Suprapubic skin (tissue), 4 donors: Measurements from ENCODE around the gene KRR1. TPM values are rescaled to one million over a fixed set of nuclear protein-coding genes. Genes with fewer than 3 reads are reported as not detected.

Experiments used
- DNase-seq, 2 donors: peaks; one replicate each; pipeline ENCODE4 v3.0.0-alpha.2; 2019; ENCODE audit warnings: low spot score in 2 of 2
- H3K27ac ChIP-seq: fragments of 200-600 bp; sonication (generic); one replicate; pipeline ENCODE4 v1.5.1; 2019
- H3K27me3 ChIP-seq: fragments of 200-600 bp; sonication (generic); one replicate; pipeline ENCODE4 v1.5.1; 2019
- H3K36me3 ChIP-seq: fragments of 200-600 bp; sonication (generic); one replicate; pipeline ENCODE4 v1.5.1; 2019
- H3K4me1 ChIP-seq: fragments of 200-600 bp; sonication (generic); one replicate; pipeline ENCODE4 v1.5.1; 2019
- H3K4me3 ChIP-seq: fragments of 200-600 bp; sonication (generic); one replicate; pipeline ENCODE4 v1.5.1; 2019; ENCODE audit warnings: mild to moderate bottlenecking
- H3K9me3 ChIP-seq: fragments of 200-600 bp; sonication (generic); one replicate; pipeline ENCODE4 v1.5.1; 2019
- EP300 ChIP-seq: sonication (generic); formaldehyde crosslinking; IDR thresholded peaks from one replicate; pipeline ENCODE4 v1.6.1; 2017; ENCODE audit warnings: antibody characterized with exemption
- POLR2A ChIP-seq, 2 donors: fragments of 450-650 bp; IDR thresholded peaks; one replicate each; pipeline ENCODE4 v1.6.1; 2017; ENCODE audit warnings: antibody characterized with exemption in 2 of 2, mild to moderate bottlenecking in 2 of 2, moderate library complexity in 2 of 2
- POLR2AphosphoS5 ChIP-seq, 3 donors: sonication (generic); formaldehyde crosslinking; IDR thresholded peaks; one replicate each; pipeline ENCODE4 v1.6.1; 2017; ENCODE audit warnings: antibody characterized with exemption in 3 of 3
- WGBS: methylation state at CpG from one replicate; pipeline ENCODE4 v1.1.5; 2018; 5-methylcytosine and 5-hydroxymethylcytosine counted together
- total RNA-seq, 4 donors: library from RNA; depleted of rRNA; stranded (reverse); fragments of >200 nt; gene quantifications; one replicate each; pipeline ENCODE4 v1.1.0, GENCODE V29; 2016
- TF ChIP-seq, protein P1 (sequence below), 2 donors: fragments of 200-600 bp in 1 of 2; fragments of 450-650 bp in 1 of 2; sonication (generic) in 1 of 2; IDR thresholded peaks; one replicate each; pipeline ENCODE4 v1.5.1; 2016 to 2019; ENCODE audit warnings: antibody characterized with exemption in 2 of 2, mild to moderate bottlenecking in 1 of 2, moderate library complexity in 1 of 2

KRR1 gene
- total RNA-seq, 4 donors from 2014 or later, result 34.6 to 56.5 (median 39.1) TPM

DNA sequence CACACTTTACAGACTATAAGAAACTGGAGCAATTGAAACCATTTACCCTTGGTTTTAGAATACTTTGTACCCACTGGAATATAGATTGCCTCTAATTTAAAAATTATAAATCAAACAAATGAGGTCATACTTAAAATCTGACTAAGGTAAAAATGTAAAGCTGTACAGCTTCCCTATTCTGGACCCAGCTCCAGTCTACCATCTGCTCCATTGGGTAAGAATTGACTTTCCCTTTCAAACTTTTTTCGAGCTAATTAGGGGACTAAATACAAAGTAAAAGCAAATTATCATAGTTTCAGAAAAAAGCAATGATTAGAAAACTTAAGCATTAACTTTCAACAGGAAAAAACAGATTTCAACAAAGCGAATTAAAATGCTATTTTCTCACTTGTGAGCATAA lies 4.3 kb downstream of the KRR1 start:
- WGBS, result 80% methylated on average over 2 of the region's 2 CpGs
- H3K4me1 ChIP-seq, result peaks cover 26% of the 10 kb centered on the region
- H3K9me3 ChIP-seq, result no peaks in the 10 kb centered on the region
- H3K4me3 ChIP-seq, result no peak overlapping the region
- no peak overlapping the region for H3K27ac ChIP-seq
- no peaks in the 10 kb centered on the region for H3K27me3 ChIP-seq
- no peak for TF ChIP-seq EP300
- no peak for TF ChIP-seq POLR2A (IDR thresholded peaks at IDR 0.05)
- TF ChIP-seq, protein P1, sequence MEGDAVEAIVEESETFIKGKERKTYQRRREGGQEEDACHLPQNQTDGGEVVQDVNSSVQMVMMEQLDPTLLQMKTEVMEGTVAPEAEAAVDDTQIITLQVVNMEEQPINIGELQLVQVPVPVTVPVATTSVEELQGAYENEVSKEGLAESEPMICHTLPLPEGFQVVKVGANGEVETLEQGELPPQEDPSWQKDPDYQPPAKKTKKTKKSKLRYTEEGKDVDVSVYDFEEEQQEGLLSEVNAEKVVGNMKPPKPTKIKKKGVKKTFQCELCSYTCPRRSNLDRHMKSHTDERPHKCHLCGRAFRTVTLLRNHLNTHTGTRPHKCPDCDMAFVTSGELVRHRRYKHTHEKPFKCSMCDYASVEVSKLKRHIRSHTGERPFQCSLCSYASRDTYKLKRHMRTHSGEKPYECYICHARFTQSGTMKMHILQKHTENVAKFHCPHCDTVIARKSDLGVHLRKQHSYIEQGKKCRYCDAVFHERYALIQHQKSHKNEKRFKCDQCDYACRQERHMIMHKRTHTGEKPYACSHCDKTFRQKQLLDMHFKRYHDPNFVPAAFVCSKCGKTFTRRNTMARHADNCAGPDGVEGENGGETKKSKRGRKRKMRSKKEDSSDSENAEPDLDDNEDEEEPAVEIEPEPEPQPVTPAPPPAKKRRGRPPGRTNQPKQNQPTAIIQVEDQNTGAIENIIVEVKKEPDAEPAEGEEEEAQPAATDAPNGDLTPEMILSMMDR (IDR thresholded peaks at IDR 0.05), result no peak
- no peak for TF ChIP-seq POLR2AphosphoS5 (IDR thresholded peaks at IDR 0.05)
- peaks cover 33% of the 10 kb centered on the region for H3K36me3 ChIP-seq
- no peak for DNase-seq

DNA sequence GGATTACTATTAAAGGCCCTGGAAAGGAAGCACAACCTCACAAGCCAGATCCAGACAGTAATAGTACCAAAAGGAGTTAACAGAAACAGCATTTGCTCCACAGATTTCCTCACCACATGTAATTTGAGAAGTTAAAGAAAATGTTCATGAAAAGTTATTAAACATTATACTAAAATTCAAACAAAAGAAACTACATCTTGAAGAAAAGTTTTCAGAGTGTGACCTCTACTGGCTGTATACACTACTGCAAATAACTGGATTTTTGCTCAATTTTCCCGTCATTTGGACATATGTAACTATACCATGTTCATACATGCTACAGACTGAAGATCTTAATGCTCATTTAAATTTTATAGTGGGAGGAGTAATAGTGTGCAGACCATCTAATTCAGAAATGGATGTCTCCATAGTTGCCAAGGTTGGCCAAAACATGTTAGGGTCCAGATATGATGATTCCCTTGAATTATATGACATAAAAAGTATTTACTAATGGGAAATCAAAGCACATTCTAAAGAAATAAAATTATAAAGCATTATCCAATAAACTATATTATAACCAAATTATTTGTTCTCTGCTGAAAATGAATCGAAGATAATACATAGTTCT lies 5.6 kb downstream of the KRR1 start:
- no peaks in the 10 kb centered on the region for H3K27me3 ChIP-seq
- 58% methylated on average over 2 of the region's 2 CpGs for WGBS
- no peak for DNase-seq
- no peak overlapping the region for H3K4me3 ChIP-seq
- no peak for TF ChIP-seq POLR2A (IDR thresholded peaks at IDR 0.05)
- TF ChIP-seq, protein P1 (IDR thresholded peaks at IDR 0.05), result peak; percentile 16 to 48
- TF ChIP-seq POLR2AphosphoS5 (IDR thresholded peaks at IDR 0.05), result no peak
- no peak for TF ChIP-seq EP300
- H3K4me1 ChIP-seq, result peaks cover 25% of the 10 kb centered on the region
- peaks cover 46% of the 10 kb centered on the region for H3K36me3 ChIP-seq
- H3K9me3 ChIP-seq, result no peaks in the 10 kb centered on the region
- H3K27ac ChIP-seq, result no peak overlapping the region

DNA sequence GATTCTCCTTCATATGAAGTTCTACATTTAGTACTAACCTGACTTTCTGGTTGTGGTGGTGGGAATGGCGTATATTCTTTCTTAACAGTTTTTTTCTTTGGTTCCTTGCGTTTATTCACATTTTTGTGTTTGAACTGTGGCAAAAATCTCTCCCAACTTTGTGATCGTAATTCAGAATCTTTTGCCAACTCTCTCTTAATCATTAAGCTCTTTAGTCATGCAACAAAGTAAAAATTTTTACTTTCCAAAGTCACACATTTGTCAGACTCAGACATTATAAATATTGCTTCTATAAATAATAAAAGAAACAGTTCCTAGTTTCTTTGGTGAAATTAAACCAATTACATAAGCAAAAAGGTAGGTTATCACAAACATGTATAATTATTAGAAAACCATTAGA lies 7.5 kb downstream of the KRR1 start:
- no peak overlapping the region for H3K27ac ChIP-seq
- peaks cover 61% of the 10 kb centered on the region for H3K36me3 ChIP-seq
- no peaks in the 10 kb centered on the region for H3K27me3 ChIP-seq
- DNase-seq, result no peak
- TF ChIP-seq POLR2AphosphoS5 (IDR thresholded peaks at IDR 0.05) (no peak), EP300 (no peak), POLR2A (IDR thresholded peaks at IDR 0.05) (no peak)
- TF ChIP-seq, protein P1 (IDR thresholded peaks at IDR 0.05), result no peak
- 91% methylated on average over 3 of the region's 3 CpGs for WGBS
- H3K9me3 ChIP-seq, result no peaks in the 10 kb centered on the region
- peaks cover 6% of the 10 kb centered on the region for H3K4me1 ChIP-seq
- H3K4me3 ChIP-seq, result no peak overlapping the region

DNA sequence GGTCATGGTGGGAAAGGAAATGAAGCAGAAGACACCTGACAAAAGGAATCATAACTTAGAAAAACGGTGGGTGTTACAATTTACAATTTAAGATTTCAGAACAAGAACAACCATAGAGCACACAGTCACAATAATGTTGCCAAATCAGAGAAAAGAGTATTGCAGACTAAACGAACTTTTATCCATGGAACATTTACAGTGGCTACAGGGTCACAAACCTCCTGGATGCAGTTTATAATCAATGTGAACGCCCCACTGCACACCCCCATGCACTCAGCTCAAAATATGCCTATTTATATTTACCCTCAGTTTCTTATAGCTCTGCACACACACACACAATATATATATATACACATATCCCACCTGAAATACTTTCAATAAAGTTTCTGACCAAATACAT lies 8.0 kb downstream of the KRR1 start:
- peaks cover 65% of the 10 kb centered on the region for H3K36me3 ChIP-seq
- H3K27me3 ChIP-seq, result no peaks in the 10 kb centered on the region
- H3K4me3 ChIP-seq, result no peak overlapping the region
- peaks cover 4% of the 10 kb centered on the region for H3K4me1 ChIP-seq
- no peaks in the 10 kb centered on the region for H3K9me3 ChIP-seq
- no peak for DNase-seq
- no peak for TF ChIP-seq POLR2A (IDR thresholded peaks at IDR 0.05)
- no peak for TF ChIP-seq POLR2AphosphoS5 (IDR thresholded peaks at IDR 0.05)
- TF ChIP-seq, protein P1 (IDR thresholded peaks at IDR 0.05), result no peak
- no peak for TF ChIP-seq EP300
- WGBS, result 79% methylated on average over 3 of the region's 3 CpGs
- no peak overlapping the region for H3K27ac ChIP-seq

DNA sequence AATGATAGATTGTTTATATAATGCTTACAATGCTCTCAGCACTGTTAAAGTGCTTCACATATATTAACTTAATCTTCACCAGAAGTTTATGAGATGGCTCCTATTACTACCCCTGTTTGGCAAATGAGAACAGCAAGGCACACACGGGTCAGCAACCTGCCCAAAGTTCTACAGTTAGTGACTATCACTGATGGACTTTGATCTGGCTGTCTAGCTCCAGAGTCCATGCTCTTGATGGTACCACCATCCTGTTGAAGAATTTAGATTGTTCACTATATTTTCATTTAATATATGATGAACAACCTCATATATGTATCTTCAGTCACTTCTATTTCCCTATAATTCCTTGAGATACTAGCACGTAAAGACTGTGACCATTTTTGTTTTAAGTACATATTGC lies 20.2 kb downstream of the KRR1 start:
- H3K27me3 ChIP-seq, result no peaks in the 10 kb centered on the region
- no peak for DNase-seq
- no peak overlapping the region for H3K4me3 ChIP-seq
- WGBS, result 91% methylated on average over 2 of the region's 2 CpGs
- H3K4me1 ChIP-seq, result peaks cover 3% of the 10 kb centered on the region
- no peak for TF ChIP-seq POLR2AphosphoS5 (IDR thresholded peaks at IDR 0.05)
- TF ChIP-seq POLR2A (IDR thresholded peaks at IDR 0.05), result no peak
- TF ChIP-seq, protein P1 (IDR thresholded peaks at IDR 0.05), result no peak
- no peak for TF ChIP-seq EP300
- no peaks in the 10 kb centered on the region for H3K9me3 ChIP-seq
- H3K36me3 ChIP-seq, result peaks cover 13% of the 10 kb centered on the region
- no peak overlapping the region for H3K27ac ChIP-seq
